ENCODE results near the gene PRELP. TPM values are rescaled to one million over a fixed set of nuclear protein-coding genes. Genes with fewer than 3 reads are reported as not detected.

Gene PRELP
- total RNA-seq, 1 experiment from 2014 or later, result not detected

- ChIA-PET POLR2A (no interaction called here), CTCF (no interaction called here)
- Histone ChIP-seq H3K4me3 (ENCODE audit: low read depth, low read length) (no peak overlapping the region), H3K9me3 (no peaks in the 10 kb centered on the region), H3K4me1 (no peaks in the 10 kb centered on the region), H3K36me3 (ENCODE audit: control insufficient read depth, insufficient read depth, low read length) (no peaks in the 10 kb centered on the region), H3K27me3 (replicated peaks; ENCODE audit: control insufficient read depth, insufficient read depth, low read length) (no peaks in the 10 kb centered on the region)
- BruUV-seq (replicated peaks), result no TSS peak
- Mint-ChIP-seq H3K4me1 (ENCODE audit: low read depth, unreplicated experiment) (no peaks in the 10 kb centered on the region), H3K27me3 (ENCODE audit: insufficient read depth, unreplicated experiment) (peaks cover 9% of the 10 kb centered on the region), H3K9me3 (ENCODE audit: unreplicated experiment) (no peaks in the 10 kb centered on the region), H3K4me3 (ENCODE audit: unreplicated experiment) (no peak overlapping the region), H3K36me3 (ENCODE audit: insufficient read depth, unreplicated experiment) (no peaks in the 10 kb centered on the region), H3K27ac (ENCODE audit: unreplicated experiment) (no peak overlapping the region)
- no peak for DNase-seq
- no peak for TF ChIP-seq CTCF (IDR thresholded peaks at IDR 0.05; ENCODE audit: insufficient read depth in 1 of 2, low read depth in 1 of 2, low read length in 1 of 2, severe bottlenecking in 1 of 2, unreplicated experiment in 1 of 2)
- intact Hi-C loops (cut with micrococcal nuclease; ENCODE audit: unreplicated experiment), result no loop called here
Measured at GRCh38 chr1:203492082-203492747, 16.6 kb downstream of the PRELP start.

GRCh38 chr1:203492748-203493130, 17.1 kb downstream of the PRELP start:
- no peak overlapping the region for H3K4me3 ChIP-seq (ENCODE audit: low read depth, low read length)
- intact Hi-C loops (cut with micrococcal nuclease; ENCODE audit: unreplicated experiment), result no loop called here
- H3K4me1 Mint-ChIP-seq (ENCODE audit: low read depth, unreplicated experiment), result no peaks in the 10 kb centered on the region
- H3K4me3 Mint-ChIP-seq (ENCODE audit: unreplicated experiment), result no peak overlapping the region
- H3K36me3 Mint-ChIP-seq (ENCODE audit: insufficient read depth, unreplicated experiment), result no peaks in the 10 kb centered on the region
- ChIA-PET CTCF (no interaction called here), POLR2A (no interaction called here)
- H3K27ac Mint-ChIP-seq (ENCODE audit: unreplicated experiment), result no peak overlapping the region
- no peak for DNase-seq
- H3K4me1 ChIP-seq, result no peaks in the 10 kb centered on the region
- no TSS peak for BruUV-seq (replicated peaks)
- H3K36me3 ChIP-seq (ENCODE audit: control insufficient read depth, insufficient read depth, low read length), result no peaks in the 10 kb centered on the region
- no peak for TF ChIP-seq CTCF (IDR thresholded peaks at IDR 0.05; ENCODE audit: insufficient read depth in 1 of 2, low read depth in 1 of 2, low read length in 1 of 2, severe bottlenecking in 1 of 2, unreplicated experiment in 1 of 2)
- H3K27me3 Mint-ChIP-seq (ENCODE audit: insufficient read depth, unreplicated experiment), result peaks cover 9% of the 10 kb centered on the region
- no peaks in the 10 kb centered on the region for H3K9me3 Mint-ChIP-seq (ENCODE audit: unreplicated experiment)
- no peaks in the 10 kb centered on the region for H3K9me3 ChIP-seq
- H3K27me3 ChIP-seq (replicated peaks; ENCODE audit: control insufficient read depth, insufficient read depth, low read length), result no peaks in the 10 kb centered on the region

GRCh38 chr1:203493901-203494300, 18.3 kb downstream of the PRELP start, which contains the start of gene OPTC:
OPTC (plus strand) TSS chr1:203494153; CDS start chr1:203496006, 1,853 bp downstream.
- Mint-ChIP-seq H3K4me3 (ENCODE audit: unreplicated experiment) (no peak within 1 kb of the TSS), H3K27ac (ENCODE audit: unreplicated experiment) (no peak within 1 kb of the TSS), H3K27me3 (ENCODE audit: insufficient read depth, unreplicated experiment) (peaks cover 9% of the 10 kb centered on the region), H3K9me3 (ENCODE audit: unreplicated experiment) (no peaks in the 10 kb centered on the region), H3K4me1 (ENCODE audit: low read depth, unreplicated experiment) (no peaks in the 10 kb centered on the region), H3K36me3 (ENCODE audit: insufficient read depth, unreplicated experiment) (no peaks in the 10 kb centered on the region)
- no peak for DNase-seq
- Histone ChIP-seq H3K27me3 (replicated peaks; ENCODE audit: control insufficient read depth, insufficient read depth, low read length) (no peaks in the 10 kb centered on the region), H3K4me1 (no peaks in the 10 kb centered on the region), H3K36me3 (ENCODE audit: control insufficient read depth, insufficient read depth, low read length) (no peaks in the 10 kb centered on the region), H3K4me3 (ENCODE audit: low read depth, low read length) (no peak within 1 kb of the TSS), H3K9me3 (no peaks in the 10 kb centered on the region)
- ChIA-PET CTCF (interaction anchor here (0.6 to 1.0 kb wide), 3 partner anchors 44 to 208 kb away, joined by 3 to 7 read pairs (median 3); no protein-coding TSS in a partner anchor), POLR2A (no interaction called here)
- intact Hi-C loops (cut with micrococcal nuclease; ENCODE audit: unreplicated experiment), result no loop called here
- TF ChIP-seq CTCF (IDR thresholded peaks at IDR 0.05; ENCODE audit: insufficient read depth in 1 of 2, low read depth in 1 of 2, low read length in 1 of 2, severe bottlenecking in 1 of 2, unreplicated experiment in 1 of 2), result no peak
- no TSS peak for BruUV-seq (replicated peaks)
